Calu3 (cell line): Measurements from ENCODE around the gene ZFP3. TPM values are rescaled to one million over a fixed set of nuclear protein-coding genes. Genes with fewer than 3 reads are reported as not detected.
"Not testable (repeated sequence)": the region's sequence is repeated elsewhere in the genome, so short reads cannot be mapped to it uniquely, and the experiment has no call there.

Experiments used
- BruUV-seq: library from RNA; stranded (reverse); fragments of 400-500 nt; replicated peaks from 2 replicates; lab custom pipeline; 2021; lab: Mats Ljungman, UMichigan
- CTCF ChIA-PET: fragments of 300-600 bp; sonication (Branson Sonifier 250); formaldehyde crosslinking; loops from one replicate; lab custom pipeline; 2022; ENCODE audit warnings: antibody characterized with exemption; lab: Charles Lee
- DNase-seq: peaks from one replicate; pipeline ENCODE4 v3.0.0; 2022
- H3K27ac Mint-ChIP-seq: one replicate; pipeline ENCODE4 v1.8.0; 2022; ENCODE audit warnings: mixed read lengths; ENCODE audit not compliant: unreplicated experiment
- H3K27me3 Mint-ChIP-seq: one replicate; pipeline ENCODE4 v1.8.0; 2022; ENCODE audit warnings: mixed read lengths; ENCODE audit not compliant: unreplicated experiment
- H3K36me3 Mint-ChIP-seq: one replicate; pipeline ENCODE4 v1.8.0; 2022; ENCODE audit warnings: mild to moderate bottlenecking, moderate library complexity, mixed read lengths; ENCODE audit not compliant: insufficient read depth, unreplicated experiment
- H3K4me1 Mint-ChIP-seq: one replicate; pipeline ENCODE4 v1.8.0; 2022; ENCODE audit warnings: mild to moderate bottlenecking, low read depth, mixed read lengths; ENCODE audit not compliant: unreplicated experiment
- H3K4me3 Mint-ChIP-seq: one replicate; pipeline ENCODE4 v1.8.0; 2022; ENCODE audit warnings: mild to moderate bottlenecking, low read depth, moderate library complexity, mixed read lengths; ENCODE audit not compliant: unreplicated experiment
- H3K9me3 Mint-ChIP-seq: one replicate; pipeline ENCODE4 v1.8.0; 2022; ENCODE audit warnings: low read depth, mixed read lengths; ENCODE audit not compliant: unreplicated experiment
- CTCF ChIP-seq: fragments of 200-600 bp; IDR thresholded peaks from one replicate; pipeline ENCODE4 v1.8.0; 2022; ENCODE audit warnings: antibody characterized with exemption; ENCODE audit not compliant: unreplicated experiment
- intact Hi-C: fragments of 100-400 bp; cut with micrococcal nuclease; formaldehyde crosslinking; loops from one replicate; pipeline ENCODE4 v1.10.0; 2022; ENCODE audit not compliant: unreplicated experiment
- total RNA-seq: library from RNA; stranded (reverse); gene quantifications from 2 replicates; pipeline ENCODE4 v1.2.3, GENCODE V29; 2022

The ZFP3 gene
- total RNA-seq, 1 experiment from 2014 or later: not detected

GRCh38 chr17:5065227-5065744 is 13.0 kb upstream of the ZFP3 start:
- CTCF ChIA-PET: no interaction called here

DNA sequence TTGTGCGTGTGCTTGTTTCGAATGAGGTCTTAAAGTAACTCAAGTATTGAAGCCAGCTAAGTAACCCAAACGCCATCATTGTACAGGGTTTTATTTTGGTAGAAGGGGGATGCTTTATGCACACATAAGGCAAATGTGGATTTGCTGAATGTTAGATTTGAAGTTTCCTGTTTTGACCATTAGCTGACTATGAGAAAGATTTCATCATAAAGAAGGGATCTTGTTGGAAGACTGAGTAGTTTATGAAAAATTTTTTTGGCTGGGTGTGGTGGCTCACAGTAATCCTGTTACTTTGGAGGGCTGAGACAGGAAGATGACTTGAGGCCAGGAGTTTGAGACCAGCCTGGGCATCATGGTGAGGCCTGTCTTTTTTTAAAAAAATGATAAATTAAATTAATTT is 10.0 kb upstream of the ZFP3 start:
- no peaks in the 10 kb centered on the region for H3K27me3 Mint-ChIP-seq
- H3K4me1 Mint-ChIP-seq: no peaks in the 10 kb centered on the region

More at GRCh38 chr17:5065227-5065744, 13.0 kb upstream of the ZFP3 start:
- Mint-ChIP-seq H3K27me3 (no peaks in the 10 kb centered on the region), H3K4me3 (no peak overlapping the region), H3K27ac (no peak overlapping the region), H3K36me3 (no peaks in the 10 kb centered on the region), H3K9me3 (no peaks in the 10 kb centered on the region), H3K4me1 (no peaks in the 10 kb centered on the region)
- intact Hi-C loops: no loop called here
- TF ChIP-seq CTCF: no peak
- DNase-seq: no peak
- BruUV-seq: no TSS peak

GRCh38 chr17:5069724-5070123 is 8.5 kb upstream of the ZFP3 start:
- Mint-ChIP-seq H3K27ac (no peak overlapping the region), H3K4me3 (no peak overlapping the region), H3K4me1 (no peaks in the 10 kb centered on the region), H3K9me3 (no peaks in the 10 kb centered on the region), H3K36me3 (no peaks in the 10 kb centered on the region), H3K27me3 (no peaks in the 10 kb centered on the region)
- intact Hi-C loops: no loop called here
- no peak for TF ChIP-seq CTCF
- no TSS peak for BruUV-seq
- CTCF ChIA-PET: no interaction called here
- DNase-seq: no peak

More for the DNA sequence above, 10.0 kb upstream of the ZFP3 start:
- intact Hi-C loops: no loop called here
- no peak overlapping the region for H3K4me3 Mint-ChIP-seq
- CTCF ChIA-PET: no interaction called here
- H3K27ac Mint-ChIP-seq: no peak overlapping the region
- H3K9me3 Mint-ChIP-seq: no peaks in the 10 kb centered on the region
- no peak for TF ChIP-seq CTCF
- no TSS peak for BruUV-seq
- no peak for DNase-seq
- no peaks in the 10 kb centered on the region for H3K36me3 Mint-ChIP-seq

DNA sequence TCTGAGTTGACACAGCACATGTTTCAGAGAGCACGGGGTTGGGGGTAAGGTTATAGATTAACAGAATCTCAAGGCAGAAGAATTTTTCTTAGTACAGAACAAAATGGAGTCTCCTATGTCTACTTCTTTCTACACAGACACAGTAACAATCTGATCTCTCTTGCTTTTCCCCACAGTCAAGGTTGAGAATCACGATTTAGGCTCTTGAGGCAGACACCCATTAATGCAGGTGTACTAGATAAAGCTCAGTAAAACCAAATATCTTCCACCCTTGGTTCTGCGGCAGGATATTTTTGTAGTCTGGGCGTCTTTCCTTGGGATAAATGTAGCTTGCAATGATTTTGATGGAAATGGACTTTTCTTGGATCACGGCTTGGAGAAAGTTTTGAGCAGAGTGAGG is 2.8 kb upstream of the ZFP3 start:
- intact Hi-C loops, H3K27me3 Mint-ChIP-seq, H3K4me3 Mint-ChIP-seq, DNase-seq, H3K27ac Mint-ChIP-seq, H3K4me1 Mint-ChIP-seq, H3K9me3 Mint-ChIP-seq, BruUV-seq, H3K36me3 Mint-ChIP-seq, CTCF ChIA-PET: not testable (repeated sequence)

GRCh38 chr17:5077275-5077674 is 992 bp upstream of the ZFP3 start:
- BruUV-seq, intact Hi-C loops, DNase-seq, H3K36me3 Mint-ChIP-seq, H3K4me1 Mint-ChIP-seq, H3K9me3 Mint-ChIP-seq, H3K4me3 Mint-ChIP-seq, H3K27me3 Mint-ChIP-seq, H3K27ac Mint-ChIP-seq: not testable (repeated sequence)
- CTCF ChIA-PET: interaction anchor here (0.7 kb wide), 1 partner anchor 267 kb away, joined by 3 read pairs; no protein-coding TSS in a partner anchor
